Stimulated activated CD4-positive, alpha-beta T cell treated with anti-CD3 and anti-CD28 coated beads, Interleukin-12 subunit alpha, Interleukin-12 subunit beta, amount 100 ng/mL, for 4 hours (primary cell): ENCODE measurements around the gene LZTS2.

Experiments
- DNase-seq: peaks from one replicate; pipeline ENCODE4 v3.0.0-alpha.2; 2020

LZTS2 gene

GRCh38 chr10:101014966-101015581 is 15.5 kb downstream of the LZTS2 start:
- no peak for DNase-seq

- no peak for DNase-seq
Observed at GRCh38 chr10:101015582-101015973, 16.0 kb downstream of the LZTS2 start.

- DNase-seq = no peak
Observed at GRCh38 chr10:101016814-101017213, 17.2 kb downstream of the LZTS2 start.

- no peak for DNase-seq
Observed at GRCh38 chr10:101018118-101018599, 18.6 kb downstream of the LZTS2 start.

GRCh38 chr10:101018600-101019439 is 19.2 kb downstream of the LZTS2 start:
- DNase-seq = peak; percentile 72

GRCh38 chr10:101019440-101019703 is 19.8 kb downstream of the LZTS2 start:
- no peak for DNase-seq

GRCh38 chr10:101020427-101021075 is 20.9 kb downstream of the LZTS2 start:
- no peak for DNase-seq

GRCh38 chr10:101021239-101021638 is 21.6 kb downstream of the LZTS2 start:
- no peak for DNase-seq

GRCh38 chr10:101021692-101022251 is 22.2 kb downstream of the LZTS2 start:
- no peak for DNase-seq

- no peak for DNase-seq
Observed at GRCh38 chr10:101022967-101023705, 23.5 kb downstream of the LZTS2 start.

GRCh38 chr10:101027106-101027720 is 27.6 kb downstream of the LZTS2 start:
- no peak for DNase-seq

GRCh38 chr10:101028446-101029337 is 29.1 kb downstream of the LZTS2 start:
- no peak for DNase-seq

GRCh38 chr10:101029520-101030295 is 30.1 kb downstream of the LZTS2 start:
- DNase-seq = no peak

GRCh38 chr10:101030496-101031127 is 31.0 kb downstream of the LZTS2 start:
- DNase-seq = no peak

GRCh38 chr10:101031128-101031795 is 31.7 kb downstream of the LZTS2 start, which contains the start of the genes PDZD7 and SFXN3:
Gene PDZD7 (minus strand): TSS chr10:101031129. CDS start chr10:101030219, 910 bp downstream.
Gene SFXN3 (plus strand): TSS chr10:101031234. CDS start chr10:101034695, 3,461 bp downstream.
- DNase-seq = peak; percentile 98

- DNase-seq = peak; percentile 69
Observed at GRCh38 chr10:101031796-101032636, 32.4 kb downstream of the LZTS2 start.

- peak; percentile 43 for DNase-seq
Observed at GRCh38 chr10:101032637-101033224, 33.1 kb downstream of the LZTS2 start.

- DNase-seq = no peak
Observed at GRCh38 chr10:101033276-101033675, 33.7 kb downstream of the LZTS2 start.
